ELF-1 (cell line): Measurements from ENCODE around the gene FOXL1.
"Not testable (repeated sequence)": the region's sequence is repeated elsewhere in the genome, so short reads cannot be mapped to it uniquely, and the experiment has no call there.

Source experiments
- DNase-seq: peaks from one replicate; pipeline ENCODE4 v3.0.0-alpha.2; 2016; ENCODE audit warnings: low read depth, low spot score

Gene FOXL1

DNA sequence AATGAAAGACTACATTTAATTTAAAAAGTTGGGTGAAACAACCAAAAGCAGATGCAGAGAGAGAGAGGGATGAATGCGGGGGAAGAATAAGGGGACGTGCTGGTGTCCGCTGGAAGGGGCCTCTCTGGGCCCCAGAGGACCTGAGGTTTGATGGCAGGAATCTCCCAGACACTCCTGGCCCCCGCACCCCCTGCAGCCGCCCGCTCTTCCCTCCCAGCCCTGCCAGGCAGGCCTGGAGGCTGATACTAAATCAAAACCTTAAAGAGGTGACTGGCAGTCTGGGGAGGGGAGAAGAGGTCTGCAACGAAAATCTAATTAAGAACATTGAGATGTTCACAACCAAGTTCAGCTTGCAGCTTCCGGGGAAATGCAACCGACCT is 2.4 kb downstream of the FOXL1 start:
- no peak for DNase-seq

DNA sequence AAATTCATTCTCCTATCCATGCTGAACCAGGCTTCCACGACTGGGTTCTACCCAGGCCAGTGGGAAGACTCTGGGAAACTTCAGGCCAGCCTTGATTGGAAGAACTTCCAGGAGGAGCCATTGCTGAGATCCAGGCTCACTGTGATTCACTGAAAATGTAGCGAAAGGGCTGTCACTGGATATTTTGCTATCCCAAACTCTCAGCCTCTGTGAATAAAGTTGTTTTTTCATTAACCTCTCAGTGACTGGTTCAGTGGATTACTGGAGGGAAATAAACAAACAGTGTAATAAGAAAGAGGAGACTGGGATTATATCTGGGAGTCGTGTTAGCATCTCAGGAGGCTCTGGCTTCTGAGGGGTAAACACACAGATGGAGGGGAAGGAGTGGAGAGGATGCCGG is 3.1 kb downstream of the FOXL1 start:
- DNase-seq: no peak

DNA sequence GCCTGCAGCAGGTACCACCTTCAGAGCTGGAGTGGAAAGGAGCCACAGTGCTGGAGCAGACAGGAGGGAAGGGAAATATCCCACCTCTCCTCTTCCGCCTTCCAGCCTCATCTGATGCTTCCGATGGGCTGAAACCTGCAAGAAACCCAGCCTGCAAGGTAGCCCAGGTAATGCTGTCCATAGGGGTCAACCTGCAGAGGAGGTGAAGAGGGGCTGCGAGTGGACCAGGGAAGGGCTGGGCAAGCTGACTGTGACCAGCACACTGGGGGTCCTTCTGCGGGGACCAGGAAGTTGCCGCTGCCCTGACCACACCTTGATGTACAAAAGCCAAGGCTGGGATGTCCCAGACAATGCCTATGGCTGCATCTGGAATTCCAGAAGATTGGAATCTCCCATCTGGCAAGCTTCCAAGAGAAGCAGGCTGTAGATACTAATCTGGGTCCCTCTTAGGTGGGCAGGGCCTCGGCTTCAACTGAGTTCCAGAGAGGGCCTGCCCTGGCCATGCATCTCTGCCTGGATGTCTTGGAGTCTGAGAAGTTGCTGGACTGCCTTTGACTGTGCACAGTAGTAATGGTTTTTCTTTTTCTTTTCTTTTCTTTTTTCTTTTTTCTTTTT is 5.8 kb downstream of the FOXL1 start:
- no peak for DNase-seq

DNA sequence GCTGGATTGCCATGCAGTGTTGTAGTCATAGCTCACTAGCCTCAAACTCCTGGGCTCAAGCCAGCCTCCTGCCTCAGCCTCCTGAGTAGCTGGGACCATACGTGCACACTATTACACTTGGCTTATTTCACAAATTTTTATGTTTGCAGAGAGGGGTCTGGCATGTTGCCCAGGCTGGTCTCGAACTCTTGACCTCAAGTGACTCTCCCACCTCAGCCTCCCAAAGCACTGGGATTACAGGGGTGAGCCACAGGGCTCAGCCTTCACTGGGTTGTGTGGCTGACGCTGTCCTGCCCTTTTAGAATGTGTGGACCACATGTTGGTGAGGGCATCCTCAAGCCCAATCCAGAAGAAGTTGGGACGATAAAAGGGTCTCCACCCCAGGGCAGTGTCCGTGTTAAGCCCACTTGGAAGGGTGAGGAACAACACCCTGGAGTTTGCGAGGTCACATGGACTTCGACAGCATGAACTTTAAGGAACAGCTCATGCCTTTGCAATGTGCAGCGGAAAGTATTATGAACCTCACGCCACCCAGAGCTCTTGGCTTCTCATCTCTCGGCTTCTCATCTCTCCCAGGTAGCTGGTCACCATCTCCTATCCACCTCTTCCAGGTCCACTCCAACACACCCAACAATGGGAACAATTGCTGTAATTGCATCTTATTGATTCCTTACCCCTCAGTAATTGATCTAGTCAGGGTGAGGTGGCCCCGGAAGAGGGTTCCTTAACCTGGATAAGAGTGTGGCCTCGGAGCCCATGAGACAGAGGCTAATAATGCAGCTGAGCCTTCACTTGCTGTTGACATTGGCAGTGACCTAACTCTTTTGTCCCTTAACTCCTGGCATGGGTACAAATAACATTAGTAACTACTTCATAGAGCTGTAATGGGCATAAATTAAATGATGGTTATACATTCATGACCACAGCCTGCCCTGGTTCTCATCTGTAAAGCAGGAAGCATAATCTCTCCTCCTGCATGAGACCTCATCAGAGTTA is 6.7 kb downstream of the FOXL1 start:
- DNase-seq: no peak

DNA sequence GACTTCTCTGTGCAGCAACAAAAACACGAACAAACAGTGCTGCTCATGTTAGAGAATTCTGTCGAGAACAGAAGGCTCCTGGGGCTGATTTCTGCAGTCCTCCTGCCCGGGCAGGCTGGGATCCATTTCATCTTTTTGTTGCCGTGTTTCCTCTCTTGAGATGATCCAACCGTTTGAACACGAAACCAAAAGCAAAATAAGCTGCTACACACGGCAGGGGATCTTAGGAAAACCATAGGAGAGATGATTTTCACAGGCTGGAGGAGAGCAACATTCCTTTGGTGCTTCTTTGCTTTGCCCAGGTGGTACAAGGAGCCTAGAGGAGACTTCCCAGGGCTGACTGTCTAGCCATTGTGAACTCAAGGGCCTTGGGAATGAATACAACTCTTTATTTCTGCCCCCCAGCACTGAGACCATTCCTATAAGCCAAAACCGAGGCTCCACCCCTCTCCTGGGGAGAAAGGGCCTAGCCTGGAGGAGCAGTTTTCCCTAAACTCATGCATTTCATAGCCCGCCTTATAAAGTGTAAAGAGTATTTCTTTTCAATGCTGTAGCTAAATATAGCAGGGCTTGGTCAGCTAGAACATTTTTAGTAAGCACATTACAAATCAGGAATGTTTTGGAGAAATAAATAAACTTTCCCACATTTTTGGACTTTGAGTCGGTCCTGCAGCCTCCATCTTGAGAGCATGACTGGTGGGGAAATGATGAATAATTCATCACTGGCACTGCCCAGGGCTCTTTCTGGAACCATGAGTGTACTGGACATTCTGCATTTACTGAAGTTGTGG is 7.7 kb downstream of the FOXL1 start:
- DNase-seq: no peak

DNA sequence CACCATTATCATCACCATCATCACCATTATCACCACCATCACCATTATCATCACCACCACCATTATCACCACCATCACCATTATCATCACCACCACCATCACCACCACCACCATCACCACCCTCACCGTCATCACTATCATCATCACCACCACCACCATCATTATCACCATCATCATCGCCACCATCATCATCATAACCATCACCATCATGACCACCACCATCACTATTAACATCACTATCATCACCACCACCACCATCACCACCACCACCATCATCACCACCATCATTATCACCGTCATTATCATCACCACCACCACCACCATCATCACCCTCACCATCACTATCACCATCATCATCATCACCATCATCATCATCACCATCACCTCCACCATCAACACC is 9.1 kb downstream of the FOXL1 start:
- no peak for DNase-seq

DNA sequence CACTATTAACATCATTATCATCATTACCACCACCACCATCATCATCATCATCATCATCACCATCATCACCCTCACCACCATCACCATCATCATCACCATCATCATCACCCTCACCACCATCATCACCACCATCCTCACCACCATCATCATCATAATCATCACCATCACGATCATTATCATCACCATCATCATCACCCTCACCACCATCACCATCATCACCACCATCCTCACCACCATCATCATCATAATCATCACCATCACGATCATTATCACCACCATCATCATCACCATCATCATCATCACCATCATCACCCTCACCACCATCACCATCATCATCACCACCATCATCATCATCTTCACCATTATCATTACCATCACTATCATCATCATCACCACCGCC is 9.6 kb downstream of the FOXL1 start:
- DNase-seq: not testable (repeated sequence)

DNA sequence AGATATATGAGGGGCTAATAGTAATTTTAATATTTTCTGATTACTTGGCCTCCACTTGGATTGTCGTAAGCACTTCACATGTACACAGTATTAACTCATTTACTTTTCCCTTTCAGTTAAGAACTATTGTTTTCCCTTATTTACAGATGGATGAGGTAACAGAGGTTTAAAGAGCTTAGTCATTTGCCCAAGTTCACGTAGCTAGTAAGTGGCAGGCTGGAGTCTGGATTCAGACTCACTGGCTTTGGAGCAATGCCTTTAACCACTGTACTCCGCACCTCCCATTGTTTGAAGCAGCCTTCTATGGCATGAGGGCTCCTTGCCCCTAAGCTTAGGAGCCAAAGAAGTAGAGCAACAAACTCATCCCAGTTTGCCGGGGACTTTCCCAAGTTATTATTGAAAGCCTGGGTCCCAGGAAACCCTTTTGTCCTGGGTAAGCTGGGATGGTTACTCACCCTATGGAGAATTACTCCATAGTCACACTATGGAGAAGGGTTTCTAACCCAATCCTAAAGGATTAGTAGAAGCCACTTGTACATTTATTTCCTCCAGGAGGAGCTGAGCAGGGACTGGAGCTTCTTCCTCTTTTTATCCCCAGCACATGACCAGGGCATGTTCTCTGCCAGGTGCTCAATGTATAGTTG is 12.3 kb downstream of the FOXL1 start:
- no peak for DNase-seq

DNA sequence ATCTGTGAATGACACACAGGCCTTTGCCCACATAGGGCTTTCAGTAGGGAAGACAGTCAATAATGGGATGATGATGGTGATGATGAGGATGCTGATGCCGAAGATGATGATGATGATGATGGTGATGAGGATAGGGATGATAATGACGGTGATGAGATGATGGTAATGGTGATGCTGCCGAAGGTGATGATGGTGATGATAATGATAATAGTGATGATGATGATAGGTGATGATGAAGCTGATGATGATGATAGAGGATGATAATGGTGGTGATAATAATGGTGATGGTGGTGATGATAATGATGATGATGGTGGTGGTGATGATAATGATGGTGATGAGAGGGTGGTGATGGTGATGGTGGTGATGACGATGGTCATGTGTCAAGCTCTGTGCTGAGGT is 12.9 kb downstream of the FOXL1 start:
- no peak for DNase-seq

DNA sequence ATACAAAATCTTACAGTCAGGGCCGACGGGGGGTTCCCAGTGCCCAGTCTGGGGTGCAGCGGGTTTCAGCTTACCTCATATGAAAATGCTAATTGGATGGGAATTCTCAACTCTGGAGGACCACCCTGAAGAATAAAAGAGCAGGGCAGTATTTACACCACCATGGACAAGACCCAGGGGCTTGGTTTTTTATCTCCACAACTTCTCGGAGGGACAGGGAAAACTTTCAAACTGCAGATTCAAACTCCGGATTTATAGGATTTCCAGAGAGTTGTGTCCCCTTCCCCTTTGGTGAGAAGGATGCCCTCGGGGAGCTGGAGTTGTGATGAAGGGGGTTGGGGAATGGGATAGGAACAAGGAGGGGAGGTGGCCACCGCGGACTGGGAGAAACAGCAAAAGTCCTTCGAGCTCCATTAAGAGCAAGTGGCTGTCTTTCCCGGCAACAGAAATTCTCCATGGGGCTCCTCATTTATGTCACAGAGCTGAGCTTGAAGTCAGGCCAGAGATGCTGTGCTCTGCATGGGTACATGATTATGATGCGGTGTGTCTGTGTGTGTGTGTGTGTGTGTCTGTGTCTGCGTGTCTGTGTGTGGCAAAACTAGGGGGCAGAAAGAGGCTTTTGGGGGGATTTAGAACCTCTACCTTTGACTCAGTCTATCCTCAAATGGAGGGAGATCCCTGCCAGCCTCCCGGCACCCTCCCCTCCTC is 15.7 kb downstream of the FOXL1 start:
- DNase-seq: no peak

DNA sequence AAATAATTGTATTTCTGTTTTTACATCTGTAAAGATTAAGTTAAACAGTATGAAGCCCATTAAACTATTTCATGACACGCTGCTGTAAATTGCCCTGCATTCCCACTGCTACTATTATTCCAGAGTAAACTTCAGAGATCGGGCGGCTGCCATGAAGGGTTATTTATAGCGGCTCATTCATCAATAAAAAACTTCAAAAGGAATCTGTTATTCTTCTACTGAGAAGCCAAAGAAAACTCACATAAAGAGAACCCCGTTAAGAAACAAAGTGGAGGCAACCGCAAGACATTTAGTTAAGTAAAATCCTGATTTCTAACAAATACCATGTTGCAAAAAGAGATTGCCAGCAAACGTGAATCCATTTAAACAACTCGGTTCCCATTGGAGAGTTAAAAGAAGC is 16.4 kb downstream of the FOXL1 start:
- no peak for DNase-seq

DNA sequence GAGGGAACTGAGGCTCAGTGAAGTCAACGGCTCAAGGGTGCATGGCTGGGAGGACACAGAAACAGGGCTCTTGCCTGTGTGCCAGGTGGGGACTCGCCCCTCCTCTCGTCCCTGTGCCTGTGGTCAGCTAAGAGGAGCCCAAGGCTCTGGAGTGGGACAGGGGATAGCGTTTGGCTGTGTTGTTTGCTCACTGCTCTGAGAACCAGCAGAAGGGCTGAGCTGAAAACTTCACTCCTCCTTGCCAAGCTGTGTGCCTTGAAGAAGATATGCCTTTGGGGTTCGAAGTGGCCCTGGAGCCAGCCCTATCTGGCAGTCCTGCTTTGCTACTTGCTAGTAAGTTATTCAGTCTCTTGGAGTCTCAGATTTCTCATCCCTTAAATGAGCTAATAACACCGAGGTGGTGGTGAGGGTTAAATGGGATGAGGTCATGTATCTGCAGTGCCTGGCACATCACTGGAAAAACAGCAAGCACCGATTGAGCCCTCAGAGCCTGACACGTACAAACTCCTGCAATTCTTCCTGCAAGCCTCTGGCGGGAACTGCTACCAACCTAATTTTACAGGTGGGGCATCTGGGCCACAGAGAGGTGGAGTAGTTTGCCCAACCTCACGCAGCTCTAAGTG is 17.7 kb downstream of the FOXL1 start:
- no peak for DNase-seq

DNA sequence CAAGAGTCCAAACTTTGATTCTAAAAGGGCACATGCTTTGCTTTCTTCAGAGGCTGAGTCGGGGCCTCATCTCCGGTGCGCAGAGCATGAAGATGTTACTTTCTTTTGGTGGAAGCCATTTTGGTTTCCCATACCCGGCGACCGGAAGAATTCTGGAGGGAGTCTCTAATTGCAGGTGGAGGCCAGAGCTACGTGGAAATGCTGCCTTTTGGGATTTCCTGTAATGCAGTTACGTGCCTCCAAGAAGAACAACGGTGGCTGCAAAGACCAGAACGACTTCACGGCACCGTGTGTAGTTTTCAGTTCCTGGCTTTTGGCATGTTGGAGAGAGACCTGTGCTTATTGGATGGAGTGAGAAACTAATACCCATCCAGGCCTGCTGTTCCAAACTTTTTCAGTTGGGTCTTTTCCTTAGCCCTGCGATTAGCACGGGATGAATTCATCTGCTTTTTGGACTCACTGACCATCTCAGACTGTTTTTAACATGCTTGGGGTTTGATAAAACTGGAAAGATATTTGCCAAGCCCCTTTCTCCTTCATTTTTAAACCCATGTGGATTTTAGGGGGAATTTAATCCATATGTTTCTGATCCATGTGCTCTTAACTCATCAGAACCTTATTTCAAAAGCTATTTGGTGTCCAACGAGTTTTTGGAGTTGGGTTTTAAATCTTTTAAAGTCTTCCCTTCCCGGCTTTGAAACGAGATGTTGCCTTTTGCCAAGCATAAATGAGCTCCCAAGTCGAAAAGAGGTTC is 19.0 kb downstream of the FOXL1 start:
- no peak for DNase-seq

DNA sequence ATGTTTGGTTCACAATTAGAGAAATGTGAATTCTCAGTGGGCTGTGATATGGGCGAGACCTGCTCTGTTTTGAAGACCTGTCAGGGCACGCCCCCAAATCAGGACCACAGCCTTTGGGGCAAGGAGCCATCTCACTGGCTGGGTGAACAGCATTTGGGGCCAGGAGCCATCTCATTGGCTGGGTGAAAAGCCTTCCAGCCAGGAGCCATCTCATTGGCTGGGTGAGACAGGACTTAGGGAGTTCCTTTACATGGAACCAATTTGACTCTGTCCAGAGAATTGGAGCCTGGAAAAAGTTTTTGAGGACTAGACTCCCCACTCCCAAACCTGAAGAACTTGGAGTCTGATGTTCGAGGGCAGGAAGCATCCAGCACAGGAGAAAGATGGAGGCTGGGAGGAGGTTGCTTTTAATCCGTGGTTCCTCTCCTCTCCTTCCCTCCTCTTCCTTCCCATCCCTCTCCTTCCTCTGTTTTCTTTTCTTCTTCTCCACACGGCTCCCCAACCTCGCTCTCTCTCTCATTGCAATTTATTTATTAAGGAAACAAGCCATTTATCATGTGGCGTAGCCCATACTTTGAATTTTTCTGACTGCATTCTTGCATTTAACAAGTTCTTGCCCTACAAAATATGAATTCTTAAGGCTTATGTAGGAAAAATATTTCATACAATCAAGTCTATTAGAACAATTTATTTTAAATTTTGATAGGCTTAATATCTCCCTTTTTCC is 19.7 kb downstream of the FOXL1 start:
- no peak for DNase-seq

DNA sequence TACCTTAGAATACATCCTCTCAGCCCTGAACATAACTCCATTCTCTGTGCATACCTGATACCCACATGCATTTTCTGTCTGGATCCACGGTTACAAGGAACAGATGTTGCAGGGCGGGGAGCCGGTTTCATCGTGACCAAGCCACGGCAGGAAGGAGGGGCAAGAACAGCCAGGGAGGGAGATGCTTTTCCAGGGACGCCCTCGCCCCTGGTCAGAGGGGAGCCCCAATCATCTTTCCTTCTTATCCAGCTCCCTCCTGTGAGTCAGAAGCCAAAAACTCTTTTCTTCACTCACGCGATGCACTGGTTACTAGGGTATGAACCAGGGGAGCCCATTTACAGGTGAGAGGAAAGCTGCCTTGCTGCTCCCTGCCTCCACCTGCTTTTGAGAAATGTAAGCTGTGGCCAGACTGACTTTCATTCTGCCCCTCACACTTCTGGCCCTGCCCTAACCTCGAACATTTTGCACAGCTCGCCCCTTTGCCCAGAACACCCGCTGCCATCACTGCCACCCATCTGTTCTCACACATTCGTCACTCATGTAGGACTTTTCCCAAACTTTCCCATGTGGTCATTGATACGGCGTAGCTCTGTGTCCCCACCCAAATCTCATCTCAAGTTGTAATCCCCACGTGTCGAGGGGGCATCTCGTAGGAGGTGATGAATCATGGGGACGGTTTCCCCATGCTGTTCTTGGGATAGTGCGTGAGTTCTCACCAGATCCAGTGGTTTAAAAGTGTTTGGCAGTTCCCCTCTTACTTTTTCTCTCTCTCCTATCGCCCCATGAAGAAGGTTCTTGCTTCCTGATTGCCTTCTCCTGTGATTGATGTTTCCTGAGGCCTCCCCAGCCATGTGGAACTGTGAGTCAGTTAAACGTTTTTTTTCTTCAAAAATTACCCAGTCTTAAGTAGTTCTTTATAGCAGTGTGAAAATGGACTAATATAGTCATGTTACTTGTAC is 20.5 kb downstream of the FOXL1 start:
- no peak for DNase-seq

DNA sequence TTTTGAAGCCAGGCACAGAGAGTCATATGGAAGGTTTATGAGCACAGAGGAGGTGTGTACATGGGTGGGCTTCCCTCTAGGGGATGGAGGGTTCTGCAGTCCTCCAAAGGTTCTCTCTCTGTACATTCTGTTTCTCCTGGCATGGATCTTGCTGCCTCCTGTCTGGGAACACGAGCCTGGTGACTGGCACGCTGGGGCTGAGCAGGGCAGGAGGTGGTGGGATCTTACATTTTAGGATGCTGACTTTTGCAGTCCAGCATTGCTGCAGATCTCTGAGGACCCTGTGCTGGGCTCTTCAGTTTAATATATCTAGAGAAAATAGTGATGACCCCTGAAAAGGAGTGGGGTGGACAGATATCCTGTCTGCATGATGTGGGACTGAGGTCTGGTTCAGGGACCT is 23.0 kb downstream of the FOXL1 start:
- no peak for DNase-seq

DNA sequence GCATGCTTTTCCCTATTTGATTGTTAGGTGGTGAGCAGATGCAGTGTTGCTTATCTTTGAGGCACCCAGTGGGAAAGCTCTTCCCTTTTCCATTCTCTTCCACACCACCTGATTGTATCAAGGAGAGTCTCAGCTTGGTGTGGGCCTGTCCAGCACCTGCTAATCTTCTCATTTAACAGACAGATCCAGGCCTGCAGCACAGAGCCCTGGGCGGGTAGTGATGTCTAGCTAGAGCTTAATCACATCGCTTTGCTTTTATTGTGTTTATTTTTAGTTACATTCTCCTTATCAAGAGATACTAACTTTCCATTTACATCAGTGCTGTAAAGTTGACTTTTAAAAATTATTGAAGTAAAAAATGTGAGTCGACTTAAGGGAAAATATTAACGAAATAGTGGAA is 24.2 kb downstream of the FOXL1 start:
- no peak for DNase-seq
